ENCODE results near the gene CHST14. TPM values are rescaled to one million over a fixed set of nuclear protein-coding genes. Genes with fewer than 3 reads are reported as not detected.

Gene CHST14, protein sequence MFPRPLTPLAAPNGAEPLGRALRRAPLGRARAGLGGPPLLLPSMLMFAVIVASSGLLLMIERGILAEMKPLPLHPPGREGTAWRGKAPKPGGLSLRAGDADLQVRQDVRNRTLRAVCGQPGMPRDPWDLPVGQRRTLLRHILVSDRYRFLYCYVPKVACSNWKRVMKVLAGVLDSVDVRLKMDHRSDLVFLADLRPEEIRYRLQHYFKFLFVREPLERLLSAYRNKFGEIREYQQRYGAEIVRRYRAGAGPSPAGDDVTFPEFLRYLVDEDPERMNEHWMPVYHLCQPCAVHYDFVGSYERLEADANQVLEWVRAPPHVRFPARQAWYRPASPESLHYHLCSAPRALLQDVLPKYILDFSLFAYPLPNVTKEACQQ
- polyA plus RNA-seq (2013): 15.1 TPM

DNA sequence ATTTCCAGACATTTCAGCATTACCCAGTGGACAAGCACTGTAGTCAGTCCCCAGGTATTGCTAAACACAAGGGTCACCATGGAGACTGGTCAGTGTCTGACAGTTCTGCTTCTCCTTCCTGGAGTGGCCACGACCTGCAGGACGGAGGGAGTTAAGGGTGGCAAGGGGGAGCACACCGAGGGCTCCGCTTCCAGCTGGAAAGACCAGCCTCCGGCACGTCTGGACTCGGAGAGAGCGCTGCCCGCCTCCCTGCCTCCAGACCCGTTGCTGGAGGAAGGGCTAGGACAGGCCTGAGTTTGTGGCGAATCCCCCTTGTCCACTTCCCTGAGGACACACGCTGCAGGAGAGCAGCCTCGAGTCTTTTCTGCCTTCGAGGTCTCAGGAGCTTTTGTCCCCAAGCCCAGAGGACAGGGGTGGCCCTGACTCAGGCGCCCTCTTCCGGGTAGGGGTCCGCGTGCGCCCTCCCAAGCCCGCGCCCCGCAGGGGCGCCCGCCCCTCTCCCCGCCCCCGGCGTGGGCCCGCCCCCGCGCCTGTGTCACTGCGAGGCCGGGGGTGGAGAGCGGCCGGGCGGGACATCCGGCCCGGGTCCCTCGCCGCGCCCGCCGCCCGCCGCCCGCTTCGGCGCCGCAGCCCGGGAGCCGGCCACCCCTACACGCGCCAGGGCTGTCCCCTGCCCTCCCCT, at the start of gene CHST14:
CHST14 (plus strand) TSS at position 562 of the 682 bp plus-strand sequence. CDS start 230 bp downstream, outside the sequence.
- ChIA-PET CTCF (interaction anchor here (0.6 to 1.7 kb wide), 4 partner anchors 13 to 37 kb away, joined by 3 to 6 read pairs (median 3); no protein-coding TSS in a partner anchor), POLR2A (no interaction called here)
- peaks cover 1 to 25% (median 15%) of the 10 kb centered on the region in 4 experiments for H3K36me3 ChIP-seq (ENCODE audit: control insufficient read depth in 4 of 4, insufficient read depth in 4 of 4, low read length in 3 of 4)
- H3K27me3 ChIP-seq (replicated peaks in 2 of 5; ENCODE audit: control insufficient read depth in 4 of 5, insufficient read depth in 5 of 5, low read length in 4 of 5): no peaks in the 10 kb centered on the region
- peak; percentile 49 to 79 (median 75) for DNase-seq
- H3K27ac ChIP-seq (ENCODE audit: insufficient read depth in 1 of 2, low read depth in 1 of 2, low read length in 2 of 2, poor library complexity in 1 of 2, severe bottlenecking in 2 of 2): peak within 1 kb of the TSS; percentile 46 to 70
- 12% methylated on average over 23 of the region's 52 CpGs for WGBS (ENCODE audit: insufficient coverage)
- peak within 1 kb of the TSS; percentile 78 to 96 (median 90) for H3K4me3 ChIP-seq (ENCODE audit: control insufficient read depth in 1 of 7, extremely low read depth in 1 of 7, insufficient read depth in 4 of 7, low read depth in 2 of 7, low read length in 6 of 7)
- no peaks in the 10 kb centered on the region for H3K9me3 ChIP-seq (ENCODE audit: control extremely low read depth in 1 of 5, control insufficient read depth in 4 of 5, insufficient read depth in 2 of 5, low read depth in 1 of 5, low read length in 4 of 5)
- peaks cover 0 to 34% (median 25%) of the 10 kb centered on the region in 4 experiments for H3K4me1 ChIP-seq (ENCODE audit: control extremely low read depth in 1 of 4, control insufficient read depth in 4 of 4, insufficient read depth in 4 of 4, low read length in 3 of 4)

DNA sequence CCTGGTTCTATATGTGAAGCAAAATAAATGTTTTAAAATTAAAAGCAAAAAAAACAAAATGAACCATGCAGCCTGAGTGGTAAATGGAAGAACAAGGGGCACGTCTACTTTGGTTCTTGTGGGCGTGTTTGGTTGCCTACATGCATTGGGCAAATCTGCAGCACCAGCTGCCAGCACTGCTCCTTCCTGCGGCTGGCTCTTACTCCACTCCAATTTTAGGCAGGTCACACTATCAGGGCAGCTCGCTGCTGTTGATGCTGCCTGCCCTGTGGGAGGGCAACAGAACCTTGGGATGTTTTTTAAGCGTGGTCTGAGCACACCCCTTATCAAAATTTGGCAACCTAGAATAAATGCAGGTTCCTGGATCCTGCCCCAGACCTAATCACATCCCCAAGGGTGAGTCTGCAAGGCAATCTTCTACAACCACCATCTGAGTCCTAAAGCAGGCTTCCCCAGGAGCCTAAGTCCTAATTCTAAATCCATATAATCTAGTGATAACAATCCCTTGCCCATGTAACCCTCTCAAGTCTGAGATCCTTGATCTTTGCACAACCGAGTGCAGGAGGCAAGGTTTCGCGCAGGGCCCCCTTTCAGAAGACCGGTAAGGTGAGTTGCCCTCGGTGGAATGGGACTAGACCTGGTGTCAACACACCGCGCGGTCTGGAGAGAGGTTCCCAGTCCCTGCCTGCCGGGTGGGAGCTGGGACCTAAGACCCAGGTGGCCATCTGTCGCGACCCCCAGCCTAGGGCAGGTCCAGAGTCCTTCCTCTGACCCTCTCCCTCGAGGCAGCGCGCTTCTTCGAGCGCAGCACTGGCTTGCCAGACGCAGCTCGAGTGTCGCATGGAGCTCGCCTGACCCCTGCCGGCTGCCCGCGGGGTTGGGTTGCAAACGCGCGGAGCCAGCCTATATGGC, 49.3 kb upstream of the CHST14 start:
- WGBS (ENCODE audit: insufficient coverage): 30% methylated on average over 26 of the region's 31 CpGs
- Histone ChIP-seq H3K9me3 (ENCODE audit: control extremely low read depth in 1 of 5, control insufficient read depth in 4 of 5, insufficient read depth in 2 of 5, low read depth in 1 of 5, low read length in 4 of 5) (no peaks in the 10 kb centered on the region), H3K4me3 (ENCODE audit: control insufficient read depth in 1 of 7, extremely low read depth in 1 of 7, insufficient read depth in 4 of 7, low read depth in 2 of 7, low read length in 6 of 7) (peak overlapping the region in 1 of 7 experiments; percentile 50), H3K27me3 (replicated peaks in 2 of 5; ENCODE audit: control insufficient read depth in 4 of 5, insufficient read depth in 5 of 5, low read length in 4 of 5) (no peaks in the 10 kb centered on the region), H3K36me3 (ENCODE audit: control insufficient read depth in 4 of 4, insufficient read depth in 4 of 4, low read length in 3 of 4) (peaks cover 6 to 22% (median 11%) of the 10 kb centered on the region in 4 experiments), H3K27ac (ENCODE audit: insufficient read depth in 1 of 2, low read depth in 1 of 2, low read length in 2 of 2, poor library complexity in 1 of 2, severe bottlenecking in 2 of 2) (no peak overlapping the region), H3K4me1 (ENCODE audit: control extremely low read depth in 1 of 4, control insufficient read depth in 4 of 4, insufficient read depth in 4 of 4, low read length in 3 of 4) (peaks cover 0 to 10% (median 5%) of the 10 kb centered on the region in 4 experiments)
- DNase-seq: peak; percentile 65 to 81 (median 80)
- CTCF ChIA-PET: interaction anchor here (0.7 to 14.7 kb wide), 23 partner anchors 8 to 204 kb away, joined by 3 to 216 read pairs (median 5); partner anchors contain the start of genes BAHD1, CCDC9B, IVD and PHGR1
- POLR2A ChIA-PET: interaction anchor here (0.5 to 0.6 kb wide), 2 partner anchors 12 to 317 kb away, joined by 3 read pairs; no protein-coding TSS in a partner anchor

DNA sequence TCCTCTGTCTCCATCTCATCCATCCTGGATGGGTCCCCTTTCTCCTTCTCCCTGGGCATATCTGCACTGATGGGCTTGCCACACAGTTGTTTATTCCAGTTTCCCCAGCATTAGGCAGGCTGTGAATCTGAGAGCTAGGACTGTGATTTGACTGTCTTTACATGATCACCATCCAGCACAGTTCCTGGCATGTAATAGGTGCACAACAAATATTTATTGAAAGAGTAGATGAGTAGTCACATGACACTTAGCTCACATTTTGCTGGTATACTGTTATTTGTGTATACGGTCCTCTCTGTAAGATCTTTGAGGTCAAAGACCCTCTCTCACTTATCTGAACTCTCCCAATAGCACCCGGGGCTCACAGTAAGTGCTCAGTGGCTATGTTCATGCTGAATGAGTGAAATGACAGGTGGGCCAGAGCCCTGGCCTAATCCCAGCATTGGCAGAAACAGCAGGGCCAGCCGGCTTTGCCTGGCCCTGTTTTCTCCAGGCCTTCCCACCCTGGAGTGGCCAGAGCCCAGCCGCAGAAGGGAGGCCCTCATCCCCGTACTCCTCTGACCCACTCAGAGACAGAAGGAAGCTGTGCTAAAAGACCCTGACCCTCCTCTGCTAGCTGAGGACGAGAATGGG, 46.2 kb upstream of the CHST14 start:
- POLR2A ChIA-PET: interaction anchor here (0.5 kb wide), 1 partner anchor 23 kb away, joined by 3 read pairs; no protein-coding TSS in a partner anchor
- WGBS (ENCODE audit: insufficient coverage): 90% methylated on average over 2 of the region's 6 CpGs
- no peak for DNase-seq

DNA sequence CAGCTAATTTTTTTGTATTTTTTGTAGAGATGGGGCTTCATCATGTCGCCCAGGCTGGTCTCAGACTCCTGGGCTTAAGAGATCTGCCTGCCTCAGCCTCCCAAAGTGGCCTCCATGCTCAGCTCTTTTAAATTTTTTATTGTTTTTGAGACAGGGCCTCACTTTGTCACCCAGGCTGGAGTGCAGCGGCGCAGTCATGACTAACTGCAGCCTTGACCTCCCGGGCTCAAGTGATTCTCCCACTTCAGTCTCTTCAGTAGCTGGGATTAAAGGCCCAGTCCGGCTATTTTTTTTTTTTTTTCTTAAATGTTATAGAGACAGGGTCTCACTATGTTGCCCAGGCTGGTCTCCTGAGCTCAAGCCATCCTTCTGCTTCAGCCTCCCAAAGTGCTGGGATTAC, 45.1 kb upstream of the CHST14 start:
- WGBS (ENCODE audit: insufficient coverage): 100% methylated on average over 2 of the region's 5 CpGs
- peaks cover 0 to 2% (median 0%) of the 10 kb centered on the region in 5 experiments for H3K27me3 ChIP-seq (replicated peaks in 2 of 5; ENCODE audit: control insufficient read depth in 4 of 5, insufficient read depth in 5 of 5, low read length in 4 of 5)
- H3K36me3 ChIP-seq (ENCODE audit: control insufficient read depth in 4 of 4, insufficient read depth in 4 of 4, low read length in 3 of 4): peaks cover 0 to 6% (median 3%) of the 10 kb centered on the region in 4 experiments
- no peak for DNase-seq
- POLR2A ChIA-PET: no interaction called here
- CTCF ChIA-PET: interaction anchor here (0.9 to 14.7 kb wide), 6 partner anchors 12 to 103 kb away, joined by 3 to 216 read pairs (median 5); partner anchors contain the start of gene CCDC9B
- H3K27ac ChIP-seq (ENCODE audit: insufficient read depth in 1 of 2, low read depth in 1 of 2, low read length in 2 of 2, poor library complexity in 1 of 2, severe bottlenecking in 2 of 2): no peak overlapping the region
- H3K9me3 ChIP-seq (ENCODE audit: control extremely low read depth in 1 of 5, control insufficient read depth in 4 of 5, insufficient read depth in 2 of 5, low read depth in 1 of 5, low read length in 4 of 5): no peaks in the 10 kb centered on the region
- peaks cover 0 to 10% (median 5%) of the 10 kb centered on the region in 4 experiments for H3K4me1 ChIP-seq (ENCODE audit: control extremely low read depth in 1 of 4, control insufficient read depth in 4 of 4, insufficient read depth in 4 of 4, low read length in 3 of 4)
- no peak overlapping the region for H3K4me3 ChIP-seq (ENCODE audit: control insufficient read depth in 1 of 7, extremely low read depth in 1 of 7, insufficient read depth in 4 of 7, low read depth in 2 of 7, low read length in 6 of 7)

More for the DNA sequence above, 46.2 kb upstream of the CHST14 start:
- peaks cover 0 to 10% (median 5%) of the 10 kb centered on the region in 4 experiments for H3K4me1 ChIP-seq (ENCODE audit: control extremely low read depth in 1 of 4, control insufficient read depth in 4 of 4, insufficient read depth in 4 of 4, low read length in 3 of 4)
- no peaks in the 10 kb centered on the region for H3K27me3 ChIP-seq (replicated peaks in 2 of 5; ENCODE audit: control insufficient read depth in 4 of 5, insufficient read depth in 5 of 5, low read length in 4 of 5)
- no peaks in the 10 kb centered on the region for H3K9me3 ChIP-seq (ENCODE audit: control extremely low read depth in 1 of 5, control insufficient read depth in 4 of 5, insufficient read depth in 2 of 5, low read depth in 1 of 5, low read length in 4 of 5)
- H3K4me3 ChIP-seq (ENCODE audit: control insufficient read depth in 1 of 7, extremely low read depth in 1 of 7, insufficient read depth in 4 of 7, low read depth in 2 of 7, low read length in 6 of 7): no peak overlapping the region
- CTCF ChIA-PET: interaction anchor here (0.6 to 14.7 kb wide), 9 partner anchors 11 to 181 kb away, joined by 3 to 216 read pairs (median 5); partner anchors contain the start of genes CCDC9B and DISP2
- no peak overlapping the region for H3K27ac ChIP-seq (ENCODE audit: insufficient read depth in 1 of 2, low read depth in 1 of 2, low read length in 2 of 2, poor library complexity in 1 of 2, severe bottlenecking in 2 of 2)
- H3K36me3 ChIP-seq (ENCODE audit: control insufficient read depth in 4 of 4, insufficient read depth in 4 of 4, low read length in 3 of 4): peaks cover 0 to 6% (median 3%) of the 10 kb centered on the region in 4 experiments

DNA sequence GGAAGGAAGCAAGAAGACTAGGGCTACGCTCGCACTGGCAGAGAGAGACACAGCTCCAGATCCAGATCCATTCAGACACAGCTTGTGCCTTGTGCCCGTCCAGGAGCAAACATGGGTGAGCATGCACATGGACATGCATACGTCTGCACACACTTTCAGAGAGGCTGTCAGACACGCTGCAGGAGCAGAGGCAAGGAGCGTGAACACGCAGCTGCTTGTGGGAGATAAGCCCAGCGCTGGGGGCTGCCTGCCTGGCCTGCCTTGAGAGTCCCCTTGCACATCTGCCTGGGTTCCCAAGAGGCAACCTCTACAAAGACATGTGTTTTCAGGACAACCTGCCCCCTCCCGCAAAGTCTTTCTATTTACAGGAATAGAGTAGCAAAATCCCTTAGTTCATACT, 43.6 kb upstream of the CHST14 start:
- Histone ChIP-seq H3K4me3 (ENCODE audit: control insufficient read depth in 1 of 7, extremely low read depth in 1 of 7, insufficient read depth in 4 of 7, low read depth in 2 of 7, low read length in 6 of 7) (no peak overlapping the region), H3K27me3 (replicated peaks in 2 of 5; ENCODE audit: control insufficient read depth in 4 of 5, insufficient read depth in 5 of 5, low read length in 4 of 5) (peaks cover 0 to 2% (median 0%) of the 10 kb centered on the region in 5 experiments), H3K27ac (ENCODE audit: insufficient read depth in 1 of 2, low read depth in 1 of 2, low read length in 2 of 2, poor library complexity in 1 of 2, severe bottlenecking in 2 of 2) (no peak overlapping the region), H3K4me1 (ENCODE audit: control extremely low read depth in 1 of 4, control insufficient read depth in 4 of 4, insufficient read depth in 4 of 4, low read length in 3 of 4) (no peaks in the 10 kb centered on the region), H3K9me3 (ENCODE audit: control extremely low read depth in 1 of 5, control insufficient read depth in 4 of 5, insufficient read depth in 2 of 5, low read depth in 1 of 5, low read length in 4 of 5) (no peaks in the 10 kb centered on the region), H3K36me3 (ENCODE audit: control insufficient read depth in 4 of 4, insufficient read depth in 4 of 4, low read length in 3 of 4) (peaks cover 0 to 6% (median 4%) of the 10 kb centered on the region in 4 experiments)
- POLR2A ChIA-PET: no interaction called here
- CTCF ChIA-PET: interaction anchor here (1.6 to 14.7 kb wide), 3 partner anchors 12 to 86 kb away, joined by 3 to 216 read pairs (median 85); partner anchors contain the start of gene CCDC9B
- WGBS (ENCODE audit: insufficient coverage): 93% methylated on average over 8 of the region's 9 CpGs
- peak in 2 of 3 donors; percentile 25 to 47 for DNase-seq

DNA sequence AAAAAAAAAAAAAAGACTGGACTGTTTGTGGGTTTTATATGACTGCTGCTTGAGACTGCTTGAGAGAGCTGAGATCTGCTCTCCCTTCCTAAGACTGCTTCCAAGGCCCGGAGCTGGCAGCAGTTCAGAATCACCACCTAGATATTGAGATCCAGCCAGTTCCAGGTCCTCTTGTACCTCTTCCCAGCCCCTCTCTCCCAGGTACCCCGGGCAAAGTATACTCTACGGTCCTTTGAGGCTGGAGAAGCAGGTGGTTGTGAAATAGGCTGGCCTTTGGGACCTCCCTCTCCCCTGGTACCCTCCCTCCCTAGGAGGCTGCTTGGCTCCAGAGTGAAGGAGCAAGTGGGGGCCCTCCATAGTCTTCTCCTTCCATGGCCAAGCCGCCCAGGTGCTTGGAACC, 42.6 kb upstream of the CHST14 start:
- CTCF ChIA-PET: interaction anchor here (0.9 to 14.7 kb wide), 2 partner anchors 87 to 118 kb away, joined by 4 to 216 read pairs; partner anchors contain the start of gene CCDC9B
- H3K27ac ChIP-seq (ENCODE audit: insufficient read depth in 1 of 2, low read depth in 1 of 2, low read length in 2 of 2, poor library complexity in 1 of 2, severe bottlenecking in 2 of 2): no peak overlapping the region
- peaks cover 0 to 6% (median 4%) of the 10 kb centered on the region in 4 experiments for H3K36me3 ChIP-seq (ENCODE audit: control insufficient read depth in 4 of 4, insufficient read depth in 4 of 4, low read length in 3 of 4)
- H3K9me3 ChIP-seq (ENCODE audit: control extremely low read depth in 1 of 5, control insufficient read depth in 4 of 5, insufficient read depth in 2 of 5, low read depth in 1 of 5, low read length in 4 of 5): no peaks in the 10 kb centered on the region
- no peak for DNase-seq
- no peak overlapping the region for H3K4me3 ChIP-seq (ENCODE audit: control insufficient read depth in 1 of 7, extremely low read depth in 1 of 7, insufficient read depth in 4 of 7, low read depth in 2 of 7, low read length in 6 of 7)
- no CpG with 5 or more reads among the region's 4 CpGs for WGBS (ENCODE audit: insufficient coverage)
- no peaks in the 10 kb centered on the region for H3K4me1 ChIP-seq (ENCODE audit: control extremely low read depth in 1 of 4, control insufficient read depth in 4 of 4, insufficient read depth in 4 of 4, low read length in 3 of 4)
- POLR2A ChIA-PET: no interaction called here
- peaks cover 0 to 2% (median 0%) of the 10 kb centered on the region in 5 experiments for H3K27me3 ChIP-seq (replicated peaks in 2 of 5; ENCODE audit: control insufficient read depth in 4 of 5, insufficient read depth in 5 of 5, low read length in 4 of 5)
